ENCODE measurements around the gene CYP26C1. TPM values are rescaled to one million over a fixed set of nuclear protein-coding genes. Genes with fewer than 3 reads are reported as not detected.

Gene CYP26C1, protein sequence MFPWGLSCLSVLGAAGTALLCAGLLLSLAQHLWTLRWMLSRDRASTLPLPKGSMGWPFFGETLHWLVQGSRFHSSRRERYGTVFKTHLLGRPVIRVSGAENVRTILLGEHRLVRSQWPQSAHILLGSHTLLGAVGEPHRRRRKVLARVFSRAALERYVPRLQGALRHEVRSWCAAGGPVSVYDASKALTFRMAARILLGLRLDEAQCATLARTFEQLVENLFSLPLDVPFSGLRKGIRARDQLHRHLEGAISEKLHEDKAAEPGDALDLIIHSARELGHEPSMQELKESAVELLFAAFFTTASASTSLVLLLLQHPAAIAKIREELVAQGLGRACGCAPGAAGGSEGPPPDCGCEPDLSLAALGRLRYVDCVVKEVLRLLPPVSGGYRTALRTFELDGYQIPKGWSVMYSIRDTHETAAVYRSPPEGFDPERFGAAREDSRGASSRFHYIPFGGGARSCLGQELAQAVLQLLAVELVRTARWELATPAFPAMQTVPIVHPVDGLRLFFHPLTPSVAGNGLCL
- 0.27 TPM for total RNA-seq
- long read RNA-seq = 0 reads

DNA sequence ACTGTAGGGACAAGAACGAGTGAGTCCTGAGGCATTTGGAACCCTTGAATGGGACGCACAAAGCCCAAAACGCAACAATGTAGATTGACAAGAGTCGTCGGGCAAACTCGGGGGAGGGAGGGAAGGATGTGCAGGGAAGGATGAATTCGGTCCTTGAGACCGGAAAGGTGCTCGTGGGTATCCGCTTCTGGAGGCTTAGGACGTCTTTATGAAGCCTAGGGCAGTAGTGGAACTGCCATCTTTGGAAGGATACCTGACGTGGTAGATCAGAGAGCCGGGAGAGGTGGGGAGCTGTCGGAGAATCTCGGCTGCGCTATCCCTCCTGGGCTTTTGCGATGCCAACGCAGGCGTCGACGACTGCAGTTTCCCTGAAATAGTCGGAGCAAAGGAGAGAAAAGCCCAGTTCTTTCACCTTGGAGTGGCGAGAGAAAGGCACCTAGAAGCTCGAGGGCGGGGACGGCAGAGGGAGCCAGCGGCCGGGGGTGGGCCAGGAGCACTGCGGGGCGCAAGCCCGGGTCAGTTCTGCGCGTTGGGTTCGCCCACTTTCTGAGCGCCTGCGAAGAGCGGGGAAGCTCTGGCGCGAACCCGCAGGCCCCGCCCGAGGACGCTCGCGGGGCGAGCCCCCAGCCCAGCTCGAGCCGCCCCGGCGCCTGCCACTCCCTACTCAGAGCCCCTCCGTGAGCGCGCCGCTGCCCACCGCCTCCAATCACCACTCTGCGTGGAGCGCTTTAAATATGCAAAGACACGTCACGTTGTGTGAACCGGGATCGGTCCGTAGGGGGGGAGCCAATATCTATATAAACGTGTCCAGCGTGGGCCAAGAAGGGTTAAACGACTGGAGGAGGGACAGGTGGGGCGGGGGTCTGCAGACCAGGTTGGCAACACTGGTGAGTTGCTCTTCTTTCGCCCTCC, at the start of gene CYP26C1:
Gene CYP26C1, plus strand, starts transcription at position 824 of the 912 bp plus-strand sequence. CDS start 466 bp downstream, outside the sequence.
- intact Hi-C loops (cut with DNase I) = no loop called here
- ATAC-seq (no peak), DNase-seq (no peak)
- Histone ChIP-seq H3K4me1 (peaks cover 21% of the 10 kb centered on the region), H3K4me3 (no peak within 1 kb of the TSS), H3K27ac (no peak within 1 kb of the TSS), H3K27me3 (ENCODE audit: low read depth) (peaks cover 52% of the 10 kb centered on the region), H3K36me3 (peaks cover 19% of the 10 kb centered on the region), H3K9me3 (no peaks in the 10 kb centered on the region)
- TF ChIP-seq, protein P1, sequence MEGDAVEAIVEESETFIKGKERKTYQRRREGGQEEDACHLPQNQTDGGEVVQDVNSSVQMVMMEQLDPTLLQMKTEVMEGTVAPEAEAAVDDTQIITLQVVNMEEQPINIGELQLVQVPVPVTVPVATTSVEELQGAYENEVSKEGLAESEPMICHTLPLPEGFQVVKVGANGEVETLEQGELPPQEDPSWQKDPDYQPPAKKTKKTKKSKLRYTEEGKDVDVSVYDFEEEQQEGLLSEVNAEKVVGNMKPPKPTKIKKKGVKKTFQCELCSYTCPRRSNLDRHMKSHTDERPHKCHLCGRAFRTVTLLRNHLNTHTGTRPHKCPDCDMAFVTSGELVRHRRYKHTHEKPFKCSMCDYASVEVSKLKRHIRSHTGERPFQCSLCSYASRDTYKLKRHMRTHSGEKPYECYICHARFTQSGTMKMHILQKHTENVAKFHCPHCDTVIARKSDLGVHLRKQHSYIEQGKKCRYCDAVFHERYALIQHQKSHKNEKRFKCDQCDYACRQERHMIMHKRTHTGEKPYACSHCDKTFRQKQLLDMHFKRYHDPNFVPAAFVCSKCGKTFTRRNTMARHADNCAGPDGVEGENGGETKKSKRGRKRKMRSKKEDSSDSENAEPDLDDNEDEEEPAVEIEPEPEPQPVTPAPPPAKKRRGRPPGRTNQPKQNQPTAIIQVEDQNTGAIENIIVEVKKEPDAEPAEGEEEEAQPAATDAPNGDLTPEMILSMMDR (IDR thresholded peaks at IDR 0.05) = no peak

DNA sequence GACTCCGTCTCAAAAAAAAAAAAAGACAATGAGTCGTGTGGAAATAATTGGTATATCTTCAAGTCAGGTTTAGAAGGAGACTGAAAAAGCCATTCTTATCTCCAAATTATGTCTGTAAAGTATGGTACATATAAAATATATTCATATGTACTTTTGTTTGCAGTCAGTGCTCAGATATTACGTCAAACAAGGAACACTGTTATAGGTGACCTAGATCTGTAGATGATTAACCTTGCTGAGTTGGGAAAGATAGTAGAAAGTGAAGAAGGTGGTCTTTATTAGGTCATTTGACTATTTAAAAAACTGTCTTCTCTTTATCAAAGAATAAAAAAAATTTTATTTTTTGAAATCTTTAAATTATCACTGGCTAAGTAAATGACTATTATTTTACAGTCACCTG, 44.9 kb upstream of the CYP26C1 start:
- no peak overlapping the region for H3K27ac ChIP-seq
- H3K36me3 ChIP-seq = peaks cover 11% of the 10 kb centered on the region
- no peak for ATAC-seq
- DNase-seq = no peak
- no peaks in the 10 kb centered on the region for H3K27me3 ChIP-seq (ENCODE audit: low read depth)
- H3K9me3 ChIP-seq = no peaks in the 10 kb centered on the region
- no peaks in the 10 kb centered on the region for H3K4me1 ChIP-seq
- TF ChIP-seq, protein P1 (IDR thresholded peaks at IDR 0.05) = no peak
- no peak overlapping the region for H3K4me3 ChIP-seq
- intact Hi-C loops (cut with DNase I) = no loop called here

DNA sequence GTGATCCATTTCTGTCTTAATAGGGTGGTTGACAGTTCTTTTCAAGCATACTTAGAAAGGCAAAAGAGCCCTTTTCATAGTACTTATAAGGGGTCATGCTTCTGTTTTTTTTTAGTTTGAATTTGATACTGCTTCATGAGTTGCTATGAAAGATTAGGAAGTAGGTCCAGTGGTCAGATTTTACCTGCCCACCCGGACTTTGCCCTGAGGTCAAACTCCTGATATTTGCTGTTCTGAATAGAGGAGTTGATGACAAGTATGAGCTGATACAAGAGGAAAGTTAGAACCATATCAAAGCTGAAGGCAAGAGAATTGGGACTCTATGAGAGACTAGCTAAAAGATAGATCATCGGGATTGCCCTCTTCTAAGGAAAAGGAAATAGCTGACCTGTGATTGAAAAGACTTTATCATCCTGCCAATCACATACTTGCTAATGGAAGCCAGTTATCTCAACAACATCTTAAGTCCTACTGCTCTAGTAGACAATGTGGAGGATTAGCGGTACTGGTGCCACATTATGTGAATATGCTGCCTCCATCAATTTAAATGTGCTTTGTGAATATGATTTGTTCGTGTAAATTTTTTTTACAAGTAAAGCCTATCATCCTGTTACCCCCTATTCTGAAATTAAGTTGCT, 37.5 kb upstream of the CYP26C1 start:
- no peak overlapping the region for H3K4me3 ChIP-seq
- no peaks in the 10 kb centered on the region for H3K4me1 ChIP-seq
- H3K27ac ChIP-seq = no peak overlapping the region
- DNase-seq (no peak), ATAC-seq (no peak)
- peaks cover 4% of the 10 kb centered on the region for H3K36me3 ChIP-seq
- H3K27me3 ChIP-seq (ENCODE audit: low read depth) = no peaks in the 10 kb centered on the region
- H3K9me3 ChIP-seq = no peaks in the 10 kb centered on the region
- TF ChIP-seq, protein P1 (IDR thresholded peaks at IDR 0.05) = no peak
- intact Hi-C loops (cut with DNase I) = no loop called here

DNA sequence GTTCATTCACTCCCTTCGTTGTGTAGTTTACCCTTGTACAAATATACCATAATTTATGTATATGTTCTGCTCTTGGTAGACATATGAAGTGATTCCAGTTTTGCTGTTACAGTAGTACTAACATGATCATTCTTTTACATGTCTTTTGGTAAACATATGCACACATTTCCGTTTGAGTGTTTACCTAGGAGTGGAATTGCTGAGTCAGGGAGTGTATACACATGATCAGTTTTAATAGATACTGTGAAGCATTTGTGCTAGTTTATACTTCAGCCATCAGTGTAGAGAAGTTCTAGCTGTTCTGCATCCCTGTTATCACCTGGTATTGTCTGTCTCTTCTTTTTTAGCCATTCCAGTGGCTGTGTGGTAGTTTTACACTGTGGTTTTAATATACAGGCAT, 34.5 kb upstream of the CYP26C1 start:
- Histone ChIP-seq H3K36me3 (peaks cover 4% of the 10 kb centered on the region), H3K27ac (no peak overlapping the region), H3K9me3 (no peaks in the 10 kb centered on the region), H3K4me3 (no peak overlapping the region), H3K4me1 (no peaks in the 10 kb centered on the region), H3K27me3 (ENCODE audit: low read depth) (no peaks in the 10 kb centered on the region)
- intact Hi-C loops (cut with DNase I) = no loop called here
- TF ChIP-seq, protein P1 (IDR thresholded peaks at IDR 0.05) = no peak
- ATAC-seq = no peak
- DNase-seq = no peak

DNA sequence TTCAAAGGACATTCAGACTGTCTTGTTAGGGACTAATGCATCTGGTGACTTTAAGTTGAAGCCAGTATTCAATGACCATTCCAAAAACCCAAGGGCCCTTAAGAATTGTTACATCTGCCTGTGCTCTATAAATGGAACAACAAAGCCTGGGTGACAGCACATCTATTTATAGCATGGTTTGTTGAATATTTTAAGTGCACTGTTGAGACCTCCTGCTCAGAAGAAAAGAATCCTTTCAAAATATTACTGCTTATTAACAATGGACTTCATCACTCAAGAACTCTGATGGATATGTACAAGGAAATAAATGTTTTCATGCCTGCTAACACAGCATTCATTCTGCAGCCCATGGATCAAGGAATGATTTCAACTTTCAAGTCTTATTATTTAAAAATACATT, 33.1 kb upstream of the CYP26C1 start:
- Histone ChIP-seq H3K27me3 (ENCODE audit: low read depth) (no peaks in the 10 kb centered on the region), H3K36me3 (peaks cover 4% of the 10 kb centered on the region), H3K27ac (no peak overlapping the region), H3K4me3 (no peak overlapping the region), H3K9me3 (no peaks in the 10 kb centered on the region), H3K4me1 (no peaks in the 10 kb centered on the region)
- TF ChIP-seq, protein P1 (IDR thresholded peaks at IDR 0.05) = no peak
- intact Hi-C loops (cut with DNase I) = no loop called here
- DNase-seq (no peak), ATAC-seq (no peak)

Data from lower lobe of right lung (tissue), 2 donors.